AG04450 (cell line): ENCODE measurements around the gene MARCHF3. TPM values are rescaled to one million over a fixed set of nuclear protein-coding genes. Genes with fewer than 3 reads are reported as not detected.

ENCODE experiments used
- CTCF ChIA-PET: fragments of 300-600, 350-600 bp; formaldehyde crosslinking; extraction: SDS; loops from one replicate; lab custom pipeline; 2022; ENCODE audit warnings: antibody characterized with exemption, inconsistent platforms; lab: Charles Lee
- POLR2A ChIA-PET: fragments of 350-600 bp; formaldehyde crosslinking; extraction: SDS; loops from one replicate; lab custom pipeline; 2021; ENCODE audit warnings: antibody characterized with exemption, inconsistent platforms; lab: Yijun Ruan, JAX
- DNase-seq: peaks from one replicate; pipeline ENCODE4 v3.0.0-alpha.2; 2011; ENCODE audit warnings: low read depth, low spot score
- H3K27ac ChIP-seq: one replicate; pipeline ENCODE4 v1.5.1; 2012; ENCODE audit warnings: low read depth, low read length, control low read depth
- H3K27me3 ChIP-seq: one replicate; pipeline ENCODE4 v1.6.0; 2012; ENCODE audit warnings: low read length; ENCODE audit not compliant: control insufficient read depth, insufficient read depth
- H3K4me3 ChIP-seq: 2 replicates; pipeline ENCODE4 v1.5.1; 2011; ENCODE audit warnings: mild to moderate bottlenecking, low read depth, low read length, control low read depth
- H3K9me3 ChIP-seq: 2 replicates; pipeline ENCODE4 v1.5.1; 2012; ENCODE audit warnings: low read length; ENCODE audit not compliant: control insufficient read depth, insufficient read depth
- CTCF ChIP-seq: IDR thresholded peaks from 2 replicates; pipeline ENCODE4 v1.5.1; 2011; ENCODE audit warnings: low read depth, low read length, control low read depth, inconsistent platforms
- polyA plus RNA-seq: library from polyadenylated mRNA; depleted of rRNA; stranded (reverse); fragments of >200 nt; gene quantifications from 2 replicates; pipeline ENCODE4 v1.2.3, GENCODE V29; 2011

MARCHF3 gene
- polyA plus RNA-seq, 1 experiment, result 6.7 TPM

GRCh38 chr5:126976520-126977172 lies 53.7 kb downstream of the MARCHF3 start:
- TF ChIP-seq CTCF, result no peak
- ChIA-PET CTCF (no interaction called here), POLR2A (no interaction called here)
- H3K9me3 ChIP-seq, result no peaks in the 10 kb centered on the region
- H3K27me3 ChIP-seq, result no peaks in the 10 kb centered on the region
- no peak overlapping the region for H3K4me3 ChIP-seq
- no peak overlapping the region for H3K27ac ChIP-seq
- no peak for DNase-seq

- CTCF ChIA-PET, result no interaction called here
These were observed 54.6 kb downstream of the MARCHF3 start for GRCh38 chr5:126975796-126976195.

GRCh38 chr5:126973193-126973592 lies 57.2 kb downstream of the MARCHF3 start:
- no peak for DNase-seq
- no peaks in the 10 kb centered on the region for H3K27me3 ChIP-seq
- POLR2A ChIA-PET, result no interaction called here

More at GRCh38 chr5:126975796-126976195, 54.6 kb downstream of the MARCHF3 start:
- no peaks in the 10 kb centered on the region for H3K9me3 ChIP-seq
- no peak for DNase-seq
- no peak for TF ChIP-seq CTCF
- H3K4me3 ChIP-seq, result no peak overlapping the region
- POLR2A ChIA-PET, result no interaction called here
- H3K27ac ChIP-seq, result no peak overlapping the region
- no peaks in the 10 kb centered on the region for H3K27me3 ChIP-seq

GRCh38 chr5:126972062-126972895 lies 58.1 kb downstream of the MARCHF3 start:
- ChIA-PET POLR2A (no interaction called here), CTCF (no interaction called here)
- no peak overlapping the region for H3K27ac ChIP-seq
- no peak for DNase-seq
- no peaks in the 10 kb centered on the region for H3K9me3 ChIP-seq
- no peak overlapping the region for H3K4me3 ChIP-seq
- H3K27me3 ChIP-seq, result no peaks in the 10 kb centered on the region
- no peak for TF ChIP-seq CTCF

More at GRCh38 chr5:126973193-126973592, 57.2 kb downstream of the MARCHF3 start:
- Histone ChIP-seq H3K27ac (no peak overlapping the region), H3K9me3 (no peaks in the 10 kb centered on the region), H3K4me3 (no peak overlapping the region)
- no peak for TF ChIP-seq CTCF
- CTCF ChIA-PET, result no interaction called here
